SIG-M5 (cell line): ENCODE data around the gene ACAP2.
A peak's percentile ranks its signal among the peaks of the same experiment; 100 is the strongest.

Experiments
- DNase-seq: peaks from one replicate; lab custom pipeline; 2025; lab: John Stamatoyannopoulos, UW

Gene ACAP2

GRCh38 chr3:195286115-195286872 is 156.5 kb downstream of the ACAP2 start:
- DNase-seq: no peak

GRCh38 chr3:195285372-195285771 is 157.4 kb downstream of the ACAP2 start:
- no peak for DNase-seq

GRCh38 chr3:195284842-195285241 is 158.0 kb downstream of the ACAP2 start:
- DNase-seq: no peak

- no peak for DNase-seq
These were observed 159.9 kb downstream of the ACAP2 start for GRCh38 chr3:195282961-195283360.

GRCh38 chr3:195274259-195274966 is 168.4 kb downstream of the ACAP2 start:
- no peak for DNase-seq

GRCh38 chr3:195271410-195272243 is 171.2 kb downstream of the ACAP2 start:
- DNase-seq: peak; percentile 51

- no peak for DNase-seq
These were observed 171.9 kb downstream of the ACAP2 start, which contains the start of gene XXYLT1 for GRCh38 chr3:195270817-195271409. XXYLT1 (minus strand) TSS chr3:195271159; CDS start chr3:195271058, 101 bp downstream.

GRCh38 chr3:195270079-195270816 is 172.6 kb downstream of the ACAP2 start:
- no peak for DNase-seq

- no peak for DNase-seq
These were observed 173.3 kb downstream of the ACAP2 start for GRCh38 chr3:195269375-195270078.

GRCh38 chr3:195268576-195269309 is 174.1 kb downstream of the ACAP2 start:
- no peak for DNase-seq

- DNase-seq: no peak
These were observed 175.7 kb downstream of the ACAP2 start for GRCh38 chr3:195267096-195267495.

- no peak for DNase-seq
These were observed 176.4 kb downstream of the ACAP2 start for GRCh38 chr3:195266428-195266827.

- no peak for DNase-seq
These were observed 177.3 kb downstream of the ACAP2 start for GRCh38 chr3:195265363-195265976.

- DNase-seq: no peak
These were observed 178.8 kb downstream of the ACAP2 start for GRCh38 chr3:195263925-195264600.

- no peak for DNase-seq
These were observed 179.5 kb downstream of the ACAP2 start for GRCh38 chr3:195263193-195263924.

- no peak for DNase-seq
These were observed 180.9 kb downstream of the ACAP2 start for GRCh38 chr3:195261925-195262324.

GRCh38 chr3:195260280-195260905 is 182.4 kb downstream of the ACAP2 start:
- DNase-seq: no peak
